HEK293 (cell line): Measurements from ENCODE around the gene MMP15.
A peak's percentile ranks its signal among the peaks of the same experiment; 100 is the strongest.

Experiments used
- BCL11A ChIP-seq: fragments of 450-650 bp; formaldehyde crosslinking; IDR thresholded peaks from 2 replicates; pipeline ENCODE4 v1.5.1; 2016; ENCODE audit warnings: low read depth, missing biosample characterization, missing genetic modification characterization
- ELK4 ChIP-seq: IDR thresholded peaks from 2 replicates; pipeline ENCODE4 v1.6.1; 2011; ENCODE audit warnings: mild to moderate bottlenecking, low read depth, low read length, borderline replicate concordance
- HIC1 ChIP-seq: fragments of 450-650 bp; formaldehyde crosslinking; IDR thresholded peaks from 2 replicates; pipeline ENCODE4 v1.5.1; 2016; ENCODE audit warnings: missing biosample characterization, missing genetic modification characterization
- HOXA7 ChIP-seq: sonication (generic); formaldehyde crosslinking; IDR thresholded peaks from 2 replicates; pipeline ENCODE4 v1.8.1; 2022; ENCODE audit warnings: missing genetic modification reagents, borderline replicate concordance
- HOXC10 ChIP-seq: sonication (generic); formaldehyde crosslinking; IDR thresholded peaks from 2 replicates; pipeline ENCODE4 v1.8.1; 2023; ENCODE audit warnings: mild to moderate bottlenecking, missing genetic modification reagents
- INSM2 ChIP-seq: fragments of 450-650 bp; formaldehyde crosslinking; IDR thresholded peaks from 2 replicates; pipeline ENCODE4 v1.5.1; 2016; ENCODE audit warnings: missing biosample characterization, missing genetic modification characterization
- OVOL3 ChIP-seq: fragments of 450-650 bp; formaldehyde crosslinking; IDR thresholded peaks from 2 replicates; pipeline ENCODE4 v1.5.1; 2016; ENCODE audit warnings: missing biosample characterization, missing genetic modification characterization
- PBX3 ChIP-seq: sonication (generic); formaldehyde crosslinking; IDR thresholded peaks from 2 replicates; pipeline ENCODE4 v1.8.1; 2022; ENCODE audit warnings: mild to moderate bottlenecking, moderate library complexity, missing genetic modification reagents
- PRDM1 ChIP-seq: fragments of 450-650 bp; formaldehyde crosslinking; IDR thresholded peaks from 2 replicates; pipeline ENCODE4; 2016; ENCODE audit warnings: missing biosample characterization, missing genetic modification characterization
- SCRT2 ChIP-seq: fragments of 450-650 bp; formaldehyde crosslinking; IDR thresholded peaks from 2 replicates; pipeline ENCODE4 v1.5.1; 2016; ENCODE audit warnings: missing biosample characterization, missing genetic modification characterization
- SP3 ChIP-seq: fragments of 450-650 bp; formaldehyde crosslinking; IDR thresholded peaks from 2 replicates; pipeline ENCODE4 v1.5.1; 2016; ENCODE audit warnings: missing biosample characterization, missing genetic modification characterization
- SP7 ChIP-seq: fragments of 450-650 bp; formaldehyde crosslinking; IDR thresholded peaks from 2 replicates; pipeline ENCODE4 v1.5.1; 2016; ENCODE audit warnings: missing biosample characterization, missing genetic modification characterization
- TRIM28 ChIP-seq: IDR thresholded peaks from 2 replicates; pipeline ENCODE4 v1.6.1; 2011; ENCODE audit warnings: low read length, control low read depth, borderline replicate concordance
- ZNF202 ChIP-seq: fragments of 450-650 bp; formaldehyde crosslinking; IDR thresholded peaks from 2 replicates; pipeline ENCODE4 v1.5.1; 2016; ENCODE audit warnings: missing biosample characterization, missing genetic modification characterization, borderline replicate concordance
- ZNF221 ChIP-seq: fragments of 450-650 bp; formaldehyde crosslinking; IDR thresholded peaks from 2 replicates; pipeline ENCODE4 v1.5.1; 2017; ENCODE audit warnings: missing biosample characterization, missing genetic modification characterization, borderline replicate concordance
- ZNF223 ChIP-seq: fragments of 450-650 bp; formaldehyde crosslinking; IDR thresholded peaks from 2 replicates; pipeline ENCODE4 v1.5.1; 2016; ENCODE audit warnings: missing biosample characterization, missing genetic modification characterization
- ZNF280D ChIP-seq: fragments of 450-650 bp; formaldehyde crosslinking; IDR thresholded peaks from 2 replicates; pipeline ENCODE4 v1.5.1; 2016; ENCODE audit warnings: missing biosample characterization, missing genetic modification characterization
- ZNF292 ChIP-seq: fragments of 450-650 bp; formaldehyde crosslinking; IDR thresholded peaks from 2 replicates; pipeline ENCODE4 v1.5.1; 2016; ENCODE audit warnings: low read depth, missing biosample characterization, missing genetic modification characterization, borderline replicate concordance
- ZNF311 ChIP-seq: fragments of 450-650 bp; formaldehyde crosslinking; IDR thresholded peaks from 2 replicates; pipeline ENCODE4 v1.5.1; 2017; ENCODE audit warnings: missing biosample characterization, missing genetic modification characterization, borderline replicate concordance
- ZNF341 ChIP-seq: fragments of 450-650 bp; formaldehyde crosslinking; IDR thresholded peaks from 2 replicates; pipeline ENCODE4; 2016; ENCODE audit warnings: low read depth, missing biosample characterization, missing genetic modification characterization
- ZNF350 ChIP-seq: fragments of 450-650 bp; formaldehyde crosslinking; IDR thresholded peaks from 2 replicates; pipeline ENCODE4 v1.5.0; 2017; ENCODE audit warnings: missing biosample characterization, mild to moderate bottlenecking, missing genetic modification characterization
- ZNF394 ChIP-seq: fragments of 450-650 bp; formaldehyde crosslinking; IDR thresholded peaks from 2 replicates; pipeline ENCODE4 v1.5.1; 2016; ENCODE audit warnings: missing biosample characterization, missing genetic modification characterization, mild to moderate bottlenecking, moderate library complexity, borderline replicate concordance
- ZNF416 ChIP-seq: fragments of 450-650 bp; formaldehyde crosslinking; IDR thresholded peaks from 2 replicates; pipeline ENCODE4 v1.5.1; 2016; ENCODE audit warnings: missing biosample characterization, missing genetic modification characterization
- ZNF548 ChIP-seq: fragments of 450-650 bp; formaldehyde crosslinking; IDR thresholded peaks from 2 replicates; pipeline ENCODE4 v1.5.1; 2016; ENCODE audit warnings: missing biosample characterization, missing genetic modification characterization
- ZNF580 ChIP-seq: fragments of 450-650 bp; formaldehyde crosslinking; IDR thresholded peaks from 2 replicates; pipeline ENCODE4 v1.5.1; 2016; ENCODE audit warnings: missing biosample characterization, missing genetic modification characterization
- ZNF596 ChIP-seq: fragments of 450-650 bp; IDR thresholded peaks from 2 replicates; pipeline ENCODE4 v1.5.0; 2018; ENCODE audit warnings: missing biosample characterization, mild to moderate bottlenecking, missing genetic modification characterization, moderate library complexity
- ZNF658 ChIP-seq: fragments of 450-650 bp; formaldehyde crosslinking; IDR thresholded peaks from 2 replicates; pipeline ENCODE4; 2016; ENCODE audit warnings: missing biosample characterization, missing genetic modification characterization
- ZNF660 ChIP-seq: fragments of 450-650 bp; IDR thresholded peaks from 2 replicates; pipeline ENCODE4 v1.5.1; 2018; ENCODE audit warnings: missing biosample characterization, mild to moderate bottlenecking, missing genetic modification characterization
- ZNF670 ChIP-seq: fragments of 450-650 bp; formaldehyde crosslinking; IDR thresholded peaks from 2 replicates; pipeline ENCODE4 v1.5.1; 2016; ENCODE audit warnings: missing biosample characterization, missing genetic modification characterization, low read depth
- ZNF768 ChIP-seq: fragments of 450-650 bp; formaldehyde crosslinking; IDR thresholded peaks from 2 replicates; pipeline ENCODE4 v1.5.1; 2018; ENCODE audit warnings: missing biosample characterization, mild to moderate bottlenecking, missing genetic modification characterization
- ZNF785 ChIP-seq: fragments of 450-650 bp; formaldehyde crosslinking; IDR thresholded peaks from 2 replicates; pipeline ENCODE4 v1.5.1; 2016; ENCODE audit warnings: missing biosample characterization, missing genetic modification characterization
- ZXDB ChIP-seq: fragments of 450-650 bp; formaldehyde crosslinking; IDR thresholded peaks from 2 replicates; pipeline ENCODE4 v1.5.1; 2016; ENCODE audit warnings: missing biosample characterization, missing genetic modification characterization

The MMP15 gene

GRCh38 chr16:58025351-58026138 lies at the start of gene MMP15 (continued):
- peak; percentile 34; the same call in 1 of the 2 replicates for TF ChIP-seq ZNF580
- no peak for TF ChIP-seq OVOL3 (tag by site-specific recombination)
- no peak for TF ChIP-seq ZNF658 (tag by site-specific recombination)
- peak; percentile 65; the same call in 1 of the 2 replicates for TF ChIP-seq ZNF596 (tag by site-specific recombination)
- peak; percentile 39 for TF ChIP-seq ZXDB (tag by site-specific recombination)
- TF ChIP-seq HOXA7 (CRISPR knock-in tag): no peak
- TF ChIP-seq SP3 (tag by site-specific recombination): peak; percentile 93
- no peak for TF ChIP-seq HIC1 (tag by site-specific recombination)
- TF ChIP-seq SP7: peak; percentile 79
- TF ChIP-seq ZNF311 (tag by site-specific recombination): no peak
- no peak for TF ChIP-seq ZNF280D (tag by site-specific recombination)
- no peak for TF ChIP-seq ZNF660 (tag by site-specific recombination)
- TF ChIP-seq ZNF768: no peak
- no peak for TF ChIP-seq ZNF292
- TF ChIP-seq ZNF221 (tag by site-specific recombination): no peak
- TF ChIP-seq ZNF202: no peak
- no peak for TF ChIP-seq ZNF416 (tag by site-specific recombination)
- TF ChIP-seq ELK4: no peak
- TF ChIP-seq TRIM28: no peak
- TF ChIP-seq ZNF670: no peak
- TF ChIP-seq ZNF548: no peak
- no peak for TF ChIP-seq ZNF223 (tag by site-specific recombination)
- TF ChIP-seq ZNF341 (tag by site-specific recombination): peak; percentile 18; the same call in 1 of the 2 replicates
- TF ChIP-seq ZNF785 (tag by site-specific recombination): no peak
- TF ChIP-seq SCRT2 (tag by site-specific recombination): peak; percentile 84
- no peak for TF ChIP-seq PBX3 (CRISPR knock-in tag)
- no peak for TF ChIP-seq HOXC10 (CRISPR knock-in tag)
- TF ChIP-seq ZNF394 (tag by site-specific recombination): no peak
- TF ChIP-seq ZNF350: no peak
- TF ChIP-seq PRDM1: no peak
- TF ChIP-seq BCL11A (tag by site-specific recombination): no peak
- TF ChIP-seq INSM2 (tag by site-specific recombination): no peak
